GM19324 (cell line): Measurements from ENCODE around the gene RAD18.

ENCODE experiments used
- ATAC-seq: cut with Tn5 transposase; IDR thresholded peaks from one replicate; pipeline ENCODE4 v1.9.1; 2021; ENCODE audit warnings: mild to moderate bottlenecking, moderate library complexity; ENCODE audit not compliant: unreplicated experiment, low FRiP score

The RAD18 gene

GRCh38 chr3:8909160-8909559, 54.1 kb downstream of the RAD18 start:
- no peak for ATAC-seq

GRCh38 chr3:8903191-8903590, 60.1 kb downstream of the RAD18 start:
- ATAC-seq = no peak

GRCh38 chr3:8900869-8901268, 62.4 kb downstream of the RAD18 start:
- no peak for ATAC-seq

DNA sequence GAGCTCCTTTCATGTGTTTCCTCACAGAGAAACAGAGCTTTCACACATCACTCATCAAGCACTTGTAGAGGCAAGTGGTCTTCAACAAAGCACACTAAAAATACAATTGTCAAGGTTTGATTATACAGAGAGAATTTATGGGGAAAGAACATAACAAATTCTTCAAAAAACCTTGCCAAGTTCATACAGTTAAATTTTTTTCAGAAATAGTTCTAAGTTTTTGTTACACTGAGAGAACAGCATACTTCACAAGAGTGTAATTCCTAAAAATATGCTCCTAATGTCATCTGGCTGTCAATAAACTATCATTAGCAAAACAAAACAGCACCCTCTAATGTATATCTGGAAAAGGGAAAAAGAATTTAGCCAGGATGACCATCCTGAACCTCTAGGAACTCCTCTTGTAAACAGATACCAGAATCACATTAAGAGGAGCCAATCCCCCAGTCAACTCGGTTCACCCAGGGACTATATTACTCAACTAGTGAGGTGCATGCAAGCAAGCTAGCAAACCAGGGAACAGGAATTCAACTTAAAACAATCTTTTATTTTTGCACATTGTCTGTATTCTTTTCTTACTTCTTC, 63.3 kb downstream of the RAD18 start:
- no peak for ATAC-seq

- ATAC-seq = no peak
Measured at GRCh38 chr3:8895829-8896228, 67.4 kb downstream of the RAD18 start.

DNA sequence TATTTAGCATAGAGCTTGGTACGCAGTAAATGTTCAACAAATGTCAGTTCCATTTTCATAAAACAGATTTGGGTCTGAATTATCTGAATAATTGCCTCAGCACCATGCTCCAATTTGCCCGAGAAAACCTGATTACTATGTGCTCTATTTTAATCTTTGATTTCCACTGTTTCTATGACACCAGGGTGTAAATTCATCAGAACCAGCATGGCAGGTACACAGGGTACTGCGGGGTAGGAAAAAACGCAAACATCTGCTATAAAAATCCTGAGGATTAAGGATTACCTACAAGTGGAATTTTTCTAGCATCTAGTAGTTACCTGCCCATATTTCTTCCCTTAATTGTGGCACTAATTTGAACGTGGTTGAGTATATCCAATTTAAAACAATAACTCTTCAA, 70.3 kb downstream of the RAD18 start:
- no peak for ATAC-seq

GRCh38 chr3:8891774-8892173, 71.5 kb downstream of the RAD18 start:
- ATAC-seq = no peak

DNA sequence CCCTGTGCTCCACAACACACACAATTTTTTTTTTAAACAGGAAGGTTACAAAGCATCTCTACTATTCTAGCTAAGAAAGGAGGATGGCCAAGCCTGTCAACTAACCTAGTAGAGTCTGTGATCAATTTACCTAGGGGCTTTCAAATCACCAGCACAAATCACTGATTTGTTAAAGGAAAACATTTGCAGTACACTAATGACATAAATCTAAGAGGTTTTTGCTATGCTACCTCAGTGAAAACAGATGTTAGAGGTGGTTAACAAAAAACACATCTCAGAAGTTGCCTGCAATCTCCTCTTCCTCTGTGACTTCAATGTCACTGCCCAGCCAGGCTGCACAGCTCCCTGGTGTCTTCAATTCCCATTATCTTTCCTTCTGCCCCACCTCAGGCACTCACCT, 72.0 kb downstream of the RAD18 start:
- no peak for ATAC-seq

DNA sequence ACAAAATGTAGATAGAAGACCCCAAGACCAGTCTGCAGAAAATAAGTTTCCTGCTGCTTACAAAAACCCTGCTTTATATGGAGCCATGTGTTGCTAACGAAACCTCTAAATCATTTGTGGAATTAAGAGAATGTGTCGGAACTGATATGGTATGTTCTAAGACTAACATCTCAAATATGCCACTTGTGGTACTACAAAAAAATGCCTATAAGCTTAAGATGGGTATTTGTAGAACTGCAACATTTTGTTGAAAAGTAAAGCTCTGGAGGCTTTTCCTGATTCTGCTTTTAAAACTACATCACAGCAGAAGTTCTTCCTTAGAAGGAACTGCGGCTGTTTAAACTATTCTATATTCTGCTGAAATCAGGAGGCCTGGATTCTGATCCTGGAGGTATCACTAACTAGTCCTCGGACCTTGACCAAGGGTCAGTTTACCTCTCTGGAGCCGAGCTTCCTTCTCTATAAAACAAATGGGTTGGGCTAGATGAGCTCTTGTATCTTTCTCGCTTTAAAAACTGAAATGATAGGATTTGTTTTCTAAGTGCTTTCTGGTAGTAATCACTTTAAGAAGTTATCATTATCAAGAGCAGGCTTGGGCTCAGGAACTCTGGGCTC, 74.9 kb downstream of the RAD18 start:
- no peak for ATAC-seq

DNA sequence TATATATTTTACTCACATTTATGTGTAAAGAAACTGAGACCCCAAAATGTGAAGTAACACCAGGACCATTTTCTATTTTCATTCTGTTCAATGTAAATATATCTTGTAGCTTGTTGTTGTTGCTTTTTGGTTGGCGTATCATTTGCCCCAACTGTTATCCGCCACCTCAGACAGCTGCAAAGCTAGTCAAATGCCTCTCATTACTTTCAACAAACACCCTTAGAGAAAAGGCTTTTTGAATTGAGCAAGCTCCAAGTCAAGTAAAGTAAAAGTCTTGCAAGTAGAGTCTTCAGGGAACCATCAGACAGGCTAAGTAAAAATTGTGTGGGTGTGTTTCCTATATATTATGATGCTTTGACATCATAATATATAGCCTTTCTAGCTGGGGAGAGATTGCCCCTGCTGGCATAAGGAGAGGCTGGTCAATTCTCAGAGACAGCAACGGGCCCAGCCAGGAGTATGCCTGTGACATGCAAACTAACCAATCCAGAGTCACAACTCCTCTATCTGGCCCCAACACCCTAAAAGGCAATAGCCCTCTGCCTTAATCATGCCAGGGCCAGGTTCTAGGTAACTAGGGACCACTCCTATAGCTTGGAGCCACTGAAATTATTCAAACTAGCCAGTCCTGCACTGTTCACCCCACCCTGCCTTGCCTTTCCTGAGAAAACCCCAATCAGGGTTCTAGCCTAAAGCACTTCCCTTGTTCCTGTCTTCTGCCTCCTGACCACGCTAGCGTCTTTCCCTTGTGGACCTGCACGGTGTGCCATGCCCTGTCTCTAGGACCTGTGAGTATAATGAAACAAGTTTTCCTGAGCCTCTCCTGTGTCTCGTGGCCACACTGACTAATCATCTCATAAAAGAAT, 75.6 kb downstream of the RAD18 start:
- no peak for ATAC-seq

GRCh38 chr3:8886546-8886945, 76.7 kb downstream of the RAD18 start:
- ATAC-seq = no peak

DNA sequence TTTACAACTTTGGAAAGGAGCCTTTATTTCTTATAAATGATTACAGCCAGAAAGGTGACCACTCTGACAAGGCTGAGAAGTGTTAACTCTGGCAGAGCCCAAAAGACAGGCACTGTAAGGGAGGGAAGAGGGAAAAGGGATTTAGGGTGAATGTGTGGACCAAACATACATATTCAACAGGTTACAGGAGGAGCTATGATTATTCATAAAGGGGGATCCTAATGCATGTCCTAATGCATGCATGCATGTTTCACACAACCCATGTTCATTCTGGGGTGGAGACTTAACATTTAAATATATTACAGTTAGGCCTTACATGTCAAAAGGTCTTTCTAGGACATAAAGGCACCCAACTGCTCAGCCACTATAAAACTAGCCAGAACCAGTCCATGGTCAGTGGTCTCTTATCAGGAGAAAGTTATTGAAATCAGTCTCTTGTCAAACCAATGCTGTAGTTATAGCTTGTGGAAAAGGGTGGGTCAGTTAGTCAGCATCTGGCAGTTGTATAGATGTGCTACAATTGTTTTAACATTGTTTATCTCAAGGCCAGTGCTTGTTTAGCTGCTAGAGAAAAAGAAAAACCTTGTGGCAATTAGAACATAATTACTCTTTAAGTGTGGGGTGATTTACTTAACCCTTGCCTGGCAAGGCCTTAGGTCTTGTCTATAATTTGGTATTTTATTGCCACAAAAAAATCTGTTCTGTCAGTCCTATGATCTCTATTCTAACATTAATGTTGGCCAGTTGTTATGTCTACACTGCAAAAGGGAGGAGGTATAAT, 77.5 kb downstream of the RAD18 start:
- ATAC-seq = no peak

DNA sequence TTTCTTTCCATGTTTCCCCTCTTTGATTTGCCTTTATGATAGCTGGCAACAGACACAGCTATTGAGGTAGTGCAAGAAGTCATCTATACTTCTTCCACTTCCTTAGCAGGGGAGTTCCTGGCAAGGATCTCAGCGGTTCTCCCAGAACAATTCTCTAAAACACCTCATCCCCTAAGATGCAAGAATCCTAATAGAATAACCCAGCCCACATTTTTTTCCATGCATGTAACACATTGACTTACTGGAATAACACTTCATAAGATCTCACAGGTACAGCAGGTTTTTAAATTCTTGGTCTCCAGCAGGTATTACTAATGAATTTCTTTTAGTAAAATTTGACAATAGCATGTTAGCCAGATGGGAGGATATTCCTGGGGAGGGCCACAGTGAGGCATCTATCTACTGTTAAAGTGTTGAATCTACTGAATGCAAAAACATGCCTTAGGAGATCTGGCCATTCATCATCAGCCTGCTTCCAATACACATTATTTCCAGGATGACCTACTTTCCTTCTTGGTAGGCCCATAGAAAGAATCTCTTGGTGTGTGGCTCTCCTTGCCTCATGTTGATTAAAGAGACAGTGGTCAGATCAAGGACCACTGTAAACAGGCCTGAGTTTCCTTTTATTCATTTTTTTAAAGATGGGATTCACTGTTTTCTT, 78.5 kb downstream of the RAD18 start:
- no peak for ATAC-seq

DNA sequence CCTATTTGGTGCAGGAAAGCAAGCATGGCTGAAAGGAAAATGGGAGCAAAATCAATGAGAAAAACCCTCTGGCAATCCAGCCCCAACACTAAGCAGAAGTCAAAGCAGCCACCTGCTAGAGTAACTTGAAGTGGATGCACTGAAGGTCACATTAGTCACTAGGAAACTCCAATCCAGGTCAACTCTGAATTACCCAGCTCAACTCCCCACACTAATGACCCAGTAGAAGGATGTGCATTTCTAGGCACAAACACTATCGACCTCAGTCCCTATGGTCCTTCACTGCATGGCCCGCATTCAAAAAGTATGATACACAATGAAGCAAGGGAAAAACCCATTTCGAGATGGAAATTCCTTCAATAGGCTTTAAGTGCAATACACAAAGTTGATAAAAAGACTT, 80.6 kb downstream of the RAD18 start:
- ATAC-seq = peak; percentile 10

- peak; percentile 72 for ATAC-seq
Measured at GRCh38 chr3:8882171-8882593, 81.1 kb downstream of the RAD18 start.

GRCh38 chr3:8879347-8879944, 83.8 kb downstream of the RAD18 start:
- ATAC-seq = no peak

GRCh38 chr3:8875836-8876235, 87.4 kb downstream of the RAD18 start:
- no peak for ATAC-seq

- ATAC-seq = no peak
Measured at GRCh38 chr3:8873740-8874139, 89.5 kb downstream of the RAD18 start.

GRCh38 chr3:8872261-8872660, 91.0 kb downstream of the RAD18 start:
- no peak for ATAC-seq

- ATAC-seq = no peak
Measured at GRCh38 chr3:8871306-8871705, 92.0 kb downstream of the RAD18 start.
